Astrocyte (in vitro differentiated cells and primary cell): ENCODE results near the gene ADGRB3.

Experiments
- CTCF ChIP-seq: IDR thresholded peaks from 2 replicates; pipeline ENCODE4 v1.5.1; 2011; ENCODE audit warnings: low read depth, mild to moderate bottlenecking, inconsistent platforms, low read length, moderate library complexity; ENCODE audit not compliant: insufficient read depth
- EZH2 ChIP-seq: IDR thresholded peaks from 2 replicates; pipeline ENCODE4 v1.6.1; 2012; ENCODE audit warnings: mild to moderate bottlenecking, low read length, inconsistent platforms; ENCODE audit not compliant: insufficient read depth

GRCh38 chr6:68990317-68990716, 355.2 kb downstream of the ADGRB3 start:
- TF ChIP-seq CTCF (no peak), EZH2 (no peak)
